NOMO-1 treated with dmso at 0.1 percent for 144 hours (cell line): Measurements from ENCODE around the gene STK35.
"Not testable (repeated sequence)": the region's sequence is repeated elsewhere in the genome, so short reads cannot be mapped to it uniquely, and the experiment has no call there.

Source experiments
- DNase-seq: peaks from one replicate; lab custom pipeline; 2025; ENCODE audit not compliant: unreplicated experiment; lab: John Stamatoyannopoulos, UW

Gene STK35

GRCh38 chr20:2156666-2157624 is 55.3 kb downstream of the STK35 start:
- DNase-seq = no peak

- DNase-seq = no peak
These were observed 60.6 kb downstream of the STK35 start for GRCh38 chr20:2162125-2162822.

GRCh38 chr20:2162823-2163166 is 61.2 kb downstream of the STK35 start:
- no peak for DNase-seq

- DNase-seq = no peak
These were observed 61.7 kb downstream of the STK35 start for GRCh38 chr20:2163312-2163711.

- DNase-seq = no peak
These were observed 62.1 kb downstream of the STK35 start for GRCh38 chr20:2163757-2164156.

GRCh38 chr20:2164421-2164820 is 62.8 kb downstream of the STK35 start:
- DNase-seq = no peak

- no peak for DNase-seq
These were observed 63.3 kb downstream of the STK35 start for GRCh38 chr20:2164966-2165365.

- no peak for DNase-seq
These were observed 64.2 kb downstream of the STK35 start for GRCh38 chr20:2165871-2166270.

GRCh38 chr20:2167112-2167511 is 65.5 kb downstream of the STK35 start:
- no peak for DNase-seq

- DNase-seq = no peak
These were observed 67.3 kb downstream of the STK35 start for GRCh38 chr20:2168946-2169345.

- peak; percentile 28 for DNase-seq
These were observed 67.9 kb downstream of the STK35 start for GRCh38 chr20:2169456-2170088.

- no peak for DNase-seq
These were observed 68.8 kb downstream of the STK35 start for GRCh38 chr20:2170404-2170803.

- no peak for DNase-seq
These were observed 69.7 kb downstream of the STK35 start for GRCh38 chr20:2171266-2171790.

- DNase-seq = not testable (repeated sequence)
These were observed 70.2 kb downstream of the STK35 start for GRCh38 chr20:2171840-2172239.

- peak; percentile 18 for DNase-seq
These were observed 70.9 kb downstream of the STK35 start for GRCh38 chr20:2172305-2173175.

GRCh38 chr20:2173186-2173585 is 71.6 kb downstream of the STK35 start:
- no peak for DNase-seq

- no peak for DNase-seq
These were observed 72.4 kb downstream of the STK35 start for GRCh38 chr20:2174067-2174466.

GRCh38 chr20:2176946-2177345 is 75.3 kb downstream of the STK35 start:
- no peak for DNase-seq

- no peak for DNase-seq
These were observed 76.9 kb downstream of the STK35 start for GRCh38 chr20:2178318-2179232.

- DNase-seq = no peak
These were observed 77.6 kb downstream of the STK35 start for GRCh38 chr20:2179233-2179580.
